ENCODE data around the gene CLIP3.

- TF ChIP-seq, protein P1, sequence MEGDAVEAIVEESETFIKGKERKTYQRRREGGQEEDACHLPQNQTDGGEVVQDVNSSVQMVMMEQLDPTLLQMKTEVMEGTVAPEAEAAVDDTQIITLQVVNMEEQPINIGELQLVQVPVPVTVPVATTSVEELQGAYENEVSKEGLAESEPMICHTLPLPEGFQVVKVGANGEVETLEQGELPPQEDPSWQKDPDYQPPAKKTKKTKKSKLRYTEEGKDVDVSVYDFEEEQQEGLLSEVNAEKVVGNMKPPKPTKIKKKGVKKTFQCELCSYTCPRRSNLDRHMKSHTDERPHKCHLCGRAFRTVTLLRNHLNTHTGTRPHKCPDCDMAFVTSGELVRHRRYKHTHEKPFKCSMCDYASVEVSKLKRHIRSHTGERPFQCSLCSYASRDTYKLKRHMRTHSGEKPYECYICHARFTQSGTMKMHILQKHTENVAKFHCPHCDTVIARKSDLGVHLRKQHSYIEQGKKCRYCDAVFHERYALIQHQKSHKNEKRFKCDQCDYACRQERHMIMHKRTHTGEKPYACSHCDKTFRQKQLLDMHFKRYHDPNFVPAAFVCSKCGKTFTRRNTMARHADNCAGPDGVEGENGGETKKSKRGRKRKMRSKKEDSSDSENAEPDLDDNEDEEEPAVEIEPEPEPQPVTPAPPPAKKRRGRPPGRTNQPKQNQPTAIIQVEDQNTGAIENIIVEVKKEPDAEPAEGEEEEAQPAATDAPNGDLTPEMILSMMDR (IDR thresholded peaks at IDR 0.05), result no peak
- TF ChIP-seq POLR2A (IDR thresholded peaks at IDR 0.05), result no peak
These were observed 13.9 kb upstream of the CLIP3 start for GRCh38 chr19:36046443-36047050.
